ENCODE data around the gene DEFB114. TPM values are rescaled to one million over a fixed set of nuclear protein-coding genes. Genes with fewer than 3 reads are reported as not detected.

Gene DEFB114
- polyA plus RNA-seq, 3 donors = not detected

- Histone ChIP-seq H2AFZ (ENCODE audit: insufficient read depth, low read depth, low read length, poor library complexity, severe bottlenecking) (no peak overlapping the region), H3K27me3 (ENCODE audit: control insufficient read depth in 2 of 2, insufficient read depth in 2 of 2, low read length in 2 of 2) (no peaks in the 10 kb centered on the region), H3K36me3 (replicated peaks in 1 of 2; ENCODE audit: control insufficient read depth in 1 of 2, insufficient read depth in 2 of 2, low read length in 2 of 2) (no peaks in the 10 kb centered on the region), H4K20me1 (ENCODE audit: insufficient read depth, low read length) (no peaks in the 10 kb centered on the region), H3K4me3 (replicated peaks in 1 of 3; ENCODE audit: low read depth in 2 of 3, low read length in 3 of 3) (no peak overlapping the region), H3K79me2 (ENCODE audit: insufficient read depth, low read length) (no peaks in the 10 kb centered on the region), H3K4me2 (replicated peaks; ENCODE audit: extremely low read depth, low read length, poor library complexity, severe bottlenecking) (no peak overlapping the region), H3K27ac (ENCODE audit: low read depth in 1 of 2, low read length in 2 of 2) (no peak overlapping the region), H3K4me1 (ENCODE audit: control insufficient read depth in 1 of 2, insufficient read depth in 2 of 2, low read length in 2 of 2) (no peaks in the 10 kb centered on the region), H3K9me3 (replicated peaks in 1 of 2; ENCODE audit: control insufficient read depth in 1 of 2, insufficient read depth in 1 of 2, low read length in 2 of 2) (peaks cover 0 to 7% of the 10 kb centered on the region in 2 donors), H3K9ac (ENCODE audit: insufficient read depth, low read length, poor library complexity, severe bottlenecking) (no peak overlapping the region)
- no CpG with 5 or more reads among the region's 2 CpGs for WGBS (ENCODE audit: insufficient coverage)
- no peak overlapping the region for H3K4me3 Mint-ChIP-seq
- H3K27ac Mint-ChIP-seq = no peak overlapping the region
- peaks cover 0 to 6% (median 2%) of the 10 kb centered on the region in 7 donors for H3K9me3 Mint-ChIP-seq
- H3K4me1 Mint-ChIP-seq = no peaks in the 10 kb centered on the region
- intact Hi-C loops (cut with micrococcal nuclease) = no loop called here
- TF ChIP-seq CTCF (IDR thresholded peaks at IDR 0.05) = no peak
- H3K27me3 Mint-ChIP-seq (ENCODE audit: low read depth in 3 of 3) = peaks cover 0 to 2% (median 0%) of the 10 kb centered on the region in 3 donors
- DNase-seq = no peak
- H3K36me3 Mint-ChIP-seq = no peaks in the 10 kb centered on the region
Observed at GRCh38 chr6:49937017-49937416, 26.9 kb downstream of the DEFB114 start.

- Mint-ChIP-seq H3K27me3 (ENCODE audit: low read depth in 3 of 3) (no peaks in the 10 kb centered on the region), H3K4me1 (no peaks in the 10 kb centered on the region), H3K9me3 (peaks cover 0 to 6% (median 2%) of the 10 kb centered on the region in 7 donors), H3K27ac (no peak overlapping the region), H3K4me3 (no peak overlapping the region), H3K36me3 (no peaks in the 10 kb centered on the region)
- Histone ChIP-seq H3K9me3 (replicated peaks in 1 of 2; ENCODE audit: control insufficient read depth in 1 of 2, insufficient read depth in 1 of 2, low read length in 2 of 2) (peaks cover 0 to 7% of the 10 kb centered on the region in 2 donors), H2AFZ (ENCODE audit: insufficient read depth, low read depth, low read length, poor library complexity, severe bottlenecking) (no peak overlapping the region), H3K4me2 (replicated peaks; ENCODE audit: extremely low read depth, low read length, poor library complexity, severe bottlenecking) (no peak overlapping the region), H4K20me1 (ENCODE audit: insufficient read depth, low read length) (no peaks in the 10 kb centered on the region), H3K4me1 (ENCODE audit: control insufficient read depth in 1 of 2, insufficient read depth in 2 of 2, low read length in 2 of 2) (no peaks in the 10 kb centered on the region), H3K27ac (ENCODE audit: low read depth in 1 of 2, low read length in 2 of 2) (no peak overlapping the region), H3K4me3 (replicated peaks in 1 of 3; ENCODE audit: low read depth in 2 of 3, low read length in 3 of 3) (no peak overlapping the region), H3K79me2 (ENCODE audit: insufficient read depth, low read length) (no peaks in the 10 kb centered on the region), H3K36me3 (replicated peaks in 1 of 2; ENCODE audit: control insufficient read depth in 1 of 2, insufficient read depth in 2 of 2, low read length in 2 of 2) (no peaks in the 10 kb centered on the region), H3K27me3 (ENCODE audit: control insufficient read depth in 2 of 2, insufficient read depth in 2 of 2, low read length in 2 of 2) (no peaks in the 10 kb centered on the region), H3K9ac (ENCODE audit: insufficient read depth, low read length, poor library complexity, severe bottlenecking) (no peak overlapping the region)
- DNase-seq = no peak
- intact Hi-C loops (cut with micrococcal nuclease) = no loop called here
- TF ChIP-seq CTCF (IDR thresholded peaks at IDR 0.05) = no peak
- no CpG with 5 or more reads among the region's 3 CpGs for WGBS (ENCODE audit: insufficient coverage)
Observed at GRCh38 chr6:49935387-49935786, 28.6 kb downstream of the DEFB114 start.
